HepG2 (cell line): ENCODE data around the gene INHA. TPM values are rescaled to one million over a fixed set of nuclear protein-coding genes. Genes with fewer than 3 reads are reported as not detected.

Experiments used
- DNMT1 ChIP-seq: sonication (generic); formaldehyde crosslinking; IDR thresholded peaks from 2 replicates; pipeline ENCODE4 v1.5.1; 2020; ENCODE audit warnings: mild to moderate bottlenecking, missing genetic modification reagents
- ETV5 ChIP-seq: IDR thresholded peaks from 2 replicates; pipeline ENCODE4 v1.6.1; 2018; ENCODE audit warnings: missing biosample characterization, missing genetic modification reagents, inconsistent platforms, borderline replicate concordance
- HNF1B ChIP-seq: sonication (generic); formaldehyde crosslinking; IDR thresholded peaks from 2 replicates; pipeline ENCODE4 v1.5.1; 2020; ENCODE audit warnings: mild to moderate bottlenecking, moderate library complexity, missing genetic modification reagents
- IKZF4 ChIP-seq: sonication (generic); formaldehyde crosslinking; IDR thresholded peaks from 2 replicates; pipeline ENCODE4 v1.5.1; 2020; ENCODE audit warnings: borderline replicate concordance, mild to moderate bottlenecking, low read depth, missing genetic modification reagents; ENCODE audit errors: not compliant biosample characterization
- ISX ChIP-seq: sonication (generic); formaldehyde crosslinking; conservative IDR thresholded peaks from 2 replicates; pipeline ENCODE4 v1.5.0; 2020; ENCODE audit warnings: missing genetic modification reagents
- JARID2 ChIP-seq: sonication (generic); formaldehyde crosslinking; IDR thresholded peaks from 2 replicates; pipeline ENCODE4 v1.8.1; 2023; ENCODE audit warnings: missing genetic modification reagents, inconsistent platforms; ENCODE audit not compliant: insufficient replicate concordance
- MED1 ChIP-seq: sonication (generic); formaldehyde crosslinking; IDR thresholded peaks from 2 replicates; pipeline ENCODE4 v1.4.0; 2020; ENCODE audit warnings: missing genetic modification reagents
- MEIS2 ChIP-seq: sonication (generic); formaldehyde crosslinking; IDR thresholded peaks from 2 replicates; pipeline ENCODE4 v1.9.0; 2021; ENCODE audit warnings: mild to moderate bottlenecking, missing genetic modification reagents
- NFKB2 ChIP-seq: sonication (generic); formaldehyde crosslinking; IDR thresholded peaks from 2 replicates; pipeline ENCODE4 v1.4.0; 2020; ENCODE audit warnings: missing genetic modification reagents, borderline replicate concordance
- NRL ChIP-seq: sonication (generic); formaldehyde crosslinking; IDR thresholded peaks from 2 replicates; pipeline ENCODE4 v1.5.0; 2020; ENCODE audit warnings: missing genetic modification reagents, mild to moderate bottlenecking, moderate library complexity, borderline replicate concordance
- RNF2 ChIP-seq: fragments of 450-650 bp; conservative IDR thresholded peaks from 2 replicates; pipeline ENCODE4 v1.6.1; 2016; ENCODE audit warnings: low read depth
- RXRB ChIP-seq: IDR thresholded peaks from 2 replicates; pipeline ENCODE4 v1.6.1; 2016; ENCODE audit warnings: borderline replicate concordance, missing genetic modification reagents, missing compliant biosample characterization
- SAFB2 ChIP-seq: sonication (generic); formaldehyde crosslinking; IDR thresholded peaks from 2 replicates; pipeline ENCODE4 v1.5.1; 2020; ENCODE audit warnings: missing genetic modification reagents, low read depth, mild to moderate bottlenecking, borderline replicate concordance
- TEAD3 ChIP-seq: optimal IDR thresholded peaks from 2 replicates; pipeline ENCODE3; 2016; ENCODE audit warnings: borderline replicate concordance
- THRA ChIP-seq: sonication (generic); formaldehyde crosslinking; IDR thresholded peaks from 2 replicates; pipeline ENCODE4 v1.4.0; 2020; ENCODE audit warnings: missing genetic modification reagents, borderline replicate concordance
- ZIK1 ChIP-seq: sonication (generic); formaldehyde crosslinking; IDR thresholded peaks from 2 replicates; pipeline ENCODE4 v1.5.0; 2020; ENCODE audit warnings: mild to moderate bottlenecking, low read depth, missing genetic modification reagents, borderline replicate concordance
- ZNF230 ChIP-seq: sonication (generic); formaldehyde crosslinking; IDR thresholded peaks from 2 replicates; pipeline ENCODE4 v1.4.0; 2020; ENCODE audit warnings: mild to moderate bottlenecking, missing genetic modification reagents
- ZNF263 ChIP-seq: sonication (generic); formaldehyde crosslinking; IDR thresholded peaks from 2 replicates; pipeline ENCODE4 v1.4.0; 2020; ENCODE audit warnings: missing genetic modification reagents
- ZNF484 ChIP-seq: sonication (generic); formaldehyde crosslinking; IDR thresholded peaks from 2 replicates; pipeline ENCODE4 v1.5.1; 2020; ENCODE audit warnings: mild to moderate bottlenecking, low read depth, missing genetic modification reagents, borderline replicate concordance
- ZNF550 ChIP-seq: sonication (generic); formaldehyde crosslinking; IDR thresholded peaks from 2 replicates; pipeline ENCODE4 v1.4.0; 2020; ENCODE audit warnings: mild to moderate bottlenecking, missing genetic modification reagents, borderline replicate concordance
- ZNF556 ChIP-seq: sonication (generic); formaldehyde crosslinking; IDR thresholded peaks from 2 replicates; pipeline ENCODE4 v1.4.0; 2020; ENCODE audit warnings: mild to moderate bottlenecking, missing genetic modification reagents, borderline replicate concordance
- ZNF605 ChIP-seq: sonication (generic); formaldehyde crosslinking; IDR thresholded peaks from 2 replicates; pipeline ENCODE4 v1.8.0; 2022; ENCODE audit warnings: mild to moderate bottlenecking, missing genetic modification reagents
- ZNF614 ChIP-seq: IDR thresholded peaks from 2 replicates; pipeline ENCODE4 v1.6.1; 2018; ENCODE audit warnings: missing biosample characterization, missing genetic modification reagents, inconsistent platforms, borderline replicate concordance
- ZNF768 ChIP-seq: sonication (generic); formaldehyde crosslinking; IDR thresholded peaks from 2 replicates; pipeline ENCODE4 v1.4.0; 2020; ENCODE audit warnings: missing genetic modification reagents
- ZNF850 ChIP-seq: sonication (generic); formaldehyde crosslinking; conservative IDR thresholded peaks from 2 replicates; pipeline ENCODE4 v1.9.0; 2021; ENCODE audit warnings: mild to moderate bottlenecking, missing genetic modification reagents
- ZSCAN25 ChIP-seq: sonication (generic); formaldehyde crosslinking; IDR thresholded peaks from 2 replicates; pipeline ENCODE4 v1.8.0; 2022; ENCODE audit warnings: mild to moderate bottlenecking, missing genetic modification reagents
- ZSCAN31 ChIP-seq: sonication (generic); formaldehyde crosslinking; IDR thresholded peaks from 2 replicates; pipeline ENCODE4 v1.5.0; 2020; ENCODE audit warnings: low read depth, mild to moderate bottlenecking, missing genetic modification reagents
- polyA plus RNA-seq, 8 experiments: library from polyadenylated mRNA; depleted of rRNA in 3 of 8; stranded (reverse) in 7 of 8; unstranded in 1 of 8; fragments of >200 nt; fragmentation: Illumina TruSeq in 4 of 8; extraction: Trizol in 4 of 8; gene quantifications; 2 replicates each; pipeline versions ENCODE4 v1.2.1 to v1.2.3, GENCODE V29; 2011 to 2016; ENCODE audit warnings: low read depth in 4 of 8, missing spikeins in 1 of 8, mixed read lengths in 1 of 8; ENCODE audit not compliant: insufficient read depth in 1 of 8
- total RNA-seq, 5 experiments: library from RNA; depleted of rRNA; stranded (reverse); fragments of >200 nt; fragmentation: Illumina TruSeq; extraction: Trizol; gene quantifications; 2 replicates each; pipeline ENCODE4 v1.2.3, GENCODE V29; 2016; ENCODE audit warnings: low read depth in 1 of 5

The INHA gene
- total and polyA plus RNA-seq, 2 of the 13 experiments (the other 11 are each of a cell fraction or from before 2014, with no cell fraction given): 4.1 to 15.2 TPM

- TF ChIP-seq SAFB2 (CRISPR knock-in tag): 0 out of 2 replicates have a peak, but pooled peaks have one; percentile 52
- TF ChIP-seq ZSCAN25 (CRISPR knock-in tag): peak; percentile 98
- peak; percentile 89; the same call in 1 of the 2 replicates for TF ChIP-seq ZNF230
- peak; percentile 46; the same call in 1 of the 2 replicates for TF ChIP-seq RNF2
- TF ChIP-seq TEAD3 (CRISPR knock-in tag): peak; percentile 8
- TF ChIP-seq RXRB (CRISPR knock-in tag): 0 out of 2 replicates have a peak, but pooled peaks have one; percentile 31
- TF ChIP-seq ZNF263 (CRISPR knock-in tag): peak; percentile 51; the same call in 1 of the 2 replicates
- no peak for TF ChIP-seq ZNF850 (CRISPR knock-in tag)
- TF ChIP-seq ISX: no peak
- peak; percentile 59; the same call in 1 of the 2 replicates for TF ChIP-seq ZNF768 (CRISPR knock-in tag)
- TF ChIP-seq JARID2 (CRISPR knock-in tag): no peak
- peak; percentile 41; the same call in 1 of the 2 replicates for TF ChIP-seq DNMT1
- peak; percentile 62; the same call in 1 of the 2 replicates for TF ChIP-seq ZNF614 (CRISPR knock-in tag)
- TF ChIP-seq HNF1B: peak; percentile 81
- TF ChIP-seq ZNF550 (CRISPR knock-in tag): 0 out of 2 replicates have a peak, but pooled peaks have one; percentile 74
- TF ChIP-seq ZSCAN31 (CRISPR knock-in tag): peak; percentile 71; the same call in 1 of the 2 replicates
- TF ChIP-seq IKZF4 (CRISPR knock-in tag): no peak
- peak; percentile 33; the same call in 1 of the 2 replicates for TF ChIP-seq ETV5
- peak; percentile 86; the same call in 1 of the 2 replicates for TF ChIP-seq NFKB2 (CRISPR knock-in tag)
- TF ChIP-seq ZNF556 (CRISPR knock-in tag): peak; percentile 79
- TF ChIP-seq MEIS2 (CRISPR knock-in tag): peak; percentile 58; the same call in 1 of the 2 replicates
- peak; percentile 60; the same call in 1 of the 2 replicates for TF ChIP-seq THRA (CRISPR knock-in tag)
- TF ChIP-seq ZIK1 (CRISPR knock-in tag): no peak
- TF ChIP-seq ZNF484 (CRISPR knock-in tag): no peak
- 0 out of 2 replicates have a peak, but pooled peaks have one; percentile 52 for TF ChIP-seq MED1 (CRISPR knock-in tag)
- TF ChIP-seq NRL (CRISPR knock-in tag): peak; percentile 15; the same call in 1 of the 2 replicates
- peak; percentile 82; the same call in 1 of the 2 replicates for TF ChIP-seq ZNF605 (CRISPR knock-in tag)
Observed at GRCh38 chr2:219530048-219530963, 41.8 kb upstream of the INHA start (continued).
